Natural killer cell (primary cell): Measurements from ENCODE around the gene PDLIM4. TPM values are rescaled to one million over a fixed set of nuclear protein-coding genes. Genes with fewer than 3 reads are reported as not detected.

ENCODE experiments used
- ATAC-seq, 3 donors: fragments of 150-1000 bp in 2 of 3; fragments of 200-7000 bp in 1 of 3; cut with Tn5 transposase; 1 replicate in 1 of 3; 2 replicates in 2 of 3; pipeline ENCODE4 v1.10.0; 2021; ENCODE audit warnings: mild to moderate bottlenecking in 2 of 3, moderate library complexity in 2 of 3
- DNase-seq, 2 donors: peaks; one replicate each; pipeline versions ENCODE4 v3.0.0 to v3.0.0-alpha.2; 2013 to 2021; ENCODE audit warnings: mixed read lengths in 1 of 2
- H3K27ac ChIP-seq: one replicate; pipeline ENCODE4 v1.5.1; 2013; ENCODE audit warnings: mild to moderate bottlenecking, low read length
- H3K27me3 ChIP-seq: one replicate; pipeline ENCODE4 v1.6.1; 2013; ENCODE audit warnings: low read length; ENCODE audit not compliant: control insufficient read depth, insufficient read depth
- H3K36me3 ChIP-seq: one replicate; pipeline ENCODE4 v1.6.1; 2013; ENCODE audit warnings: low read length; ENCODE audit not compliant: control insufficient read depth, insufficient read depth
- H3K4me1 ChIP-seq: one replicate; pipeline ENCODE4 v1.6.1; 2013; ENCODE audit warnings: low read length; ENCODE audit not compliant: control insufficient read depth, insufficient read depth
- H3K4me3 ChIP-seq: one replicate; pipeline ENCODE4 v1.5.1; 2013; ENCODE audit warnings: low read length
- H3K9me3 ChIP-seq: one replicate; pipeline ENCODE4 v1.6.1; 2013; ENCODE audit warnings: low read length; ENCODE audit not compliant: control insufficient read depth, insufficient read depth
- H3K27ac Mint-ChIP-seq, 2 donors: one replicate each; pipeline ENCODE4 v1.8.0; 2022; ENCODE audit warnings: mild to moderate bottlenecking in 2 of 2, mixed read lengths in 2 of 2, moderate library complexity in 1 of 2
- H3K27me3 Mint-ChIP-seq, 2 donors: one replicate each; pipeline ENCODE4 v1.8.0; 2022; ENCODE audit warnings: low read depth in 2 of 2, mixed read lengths in 2 of 2
- H3K36me3 Mint-ChIP-seq: one replicate; pipeline ENCODE4 v1.8.0; 2022; ENCODE audit warnings: mixed read lengths
- H3K4me1 Mint-ChIP-seq, 2 donors: one replicate each; pipeline ENCODE4 v1.8.0; 2022; ENCODE audit warnings: mixed read lengths in 2 of 2
- H3K4me3 Mint-ChIP-seq: one replicate; pipeline ENCODE4 v1.8.0; 2022; ENCODE audit warnings: mild to moderate bottlenecking, moderate library complexity, mixed read lengths
- H3K9me3 Mint-ChIP-seq, 2 donors: one replicate each; pipeline ENCODE4 v1.8.0; 2022; ENCODE audit warnings: mixed read lengths in 2 of 2
- CTCF ChIP-seq: fragments of 200-600 bp; IDR thresholded peaks from one replicate; pipeline ENCODE4 v1.8.0; 2022; ENCODE audit warnings: antibody characterized with exemption
- WGBS: methylation state at CpG from one replicate; pipeline ENCODE4 v1.1.7; 2013; ENCODE audit warnings: missing lambda C conversion rate; ENCODE audit not compliant: insufficient coverage; 5-methylcytosine and 5-hydroxymethylcytosine counted together
- intact Hi-C: fragments of 100-400 bp; cut with micrococcal nuclease; formaldehyde crosslinking; loops from one replicate; pipeline ENCODE4 v1.14.2; 2022
- total RNA-seq, 4 donors: library from RNA; stranded (reverse); fragments of 120-200 nt in 1 of 4; gene quantifications; one replicate each; pipeline versions ENCODE4 v1.2.3 to v1.2.4, GENCODE V29; 2013 to 2022

PDLIM4 gene
- total RNA-seq, 3 donors from 2014 or later (not counting 1 experiment from before 2014, with no cell fraction given) = not detected

GRCh38 chr5:132297211-132297940 lies 39.9 kb downstream of the PDLIM4 start:
- Mint-ChIP-seq H3K36me3 (no peaks in the 10 kb centered on the region), H3K9me3 (no peaks in the 10 kb centered on the region), H3K27me3 (peaks cover 35 to 41% of the 10 kb centered on the region in 2 donors), H3K4me1 (peaks cover 11 to 27% of the 10 kb centered on the region in 2 donors), H3K4me3 (no peak overlapping the region), H3K27ac (no peak overlapping the region)
- H3K36me3 ChIP-seq = no peaks in the 10 kb centered on the region
- intact Hi-C loops = no loop called here
- ATAC-seq (no peak), DNase-seq (no peak)
- H3K27ac ChIP-seq = no peak overlapping the region
- H3K4me1 ChIP-seq = peaks cover 25% of the 10 kb centered on the region
- no peak overlapping the region for H3K4me3 ChIP-seq
- H3K9me3 ChIP-seq = no peaks in the 10 kb centered on the region
- 100% methylated on average over 3 of the region's 4 CpGs for WGBS
- peaks cover 10% of the 10 kb centered on the region for H3K27me3 ChIP-seq
- TF ChIP-seq CTCF = no peak

- Histone ChIP-seq H3K36me3 (no peaks in the 10 kb centered on the region), H3K27me3 (peaks cover 10% of the 10 kb centered on the region), H3K27ac (no peak overlapping the region), H3K4me1 (peaks cover 18% of the 10 kb centered on the region), H3K4me3 (no peak overlapping the region), H3K9me3 (no peaks in the 10 kb centered on the region)
- no peak for DNase-seq
- H3K27ac Mint-ChIP-seq = no peak overlapping the region
- H3K4me1 Mint-ChIP-seq = peaks cover 11 to 23% of the 10 kb centered on the region in 2 donors
- no peak overlapping the region for H3K4me3 Mint-ChIP-seq
- WGBS = 73% methylated on average over 6 of the region's 6 CpGs
- intact Hi-C loops = no loop called here
- H3K36me3 Mint-ChIP-seq = no peaks in the 10 kb centered on the region
- ATAC-seq = no peak
- peaks cover 31 to 34% of the 10 kb centered on the region in 2 donors for H3K27me3 Mint-ChIP-seq
- no peaks in the 10 kb centered on the region for H3K9me3 Mint-ChIP-seq
- no peak for TF ChIP-seq CTCF
Observed at GRCh38 chr5:132298298-132299212, 41.1 kb downstream of the PDLIM4 start.

GRCh38 chr5:132299917-132300316 lies 42.4 kb downstream of the PDLIM4 start:
- no peak overlapping the region for H3K27ac ChIP-seq
- no peak for ATAC-seq
- peaks cover 25 to 30% of the 10 kb centered on the region in 2 donors for H3K27me3 Mint-ChIP-seq
- no peaks in the 10 kb centered on the region for H3K9me3 Mint-ChIP-seq
- no peak overlapping the region for H3K27ac Mint-ChIP-seq
- H3K4me3 Mint-ChIP-seq = no peak overlapping the region
- WGBS = 82% methylated on average over 1 of the region's 2 CpGs
- no peak for DNase-seq
- no peak for TF ChIP-seq CTCF
- H3K9me3 ChIP-seq = no peaks in the 10 kb centered on the region
- intact Hi-C loops = no loop called here
- no peak overlapping the region for H3K4me3 ChIP-seq
- peaks cover 3% of the 10 kb centered on the region for H3K36me3 Mint-ChIP-seq
- no peaks in the 10 kb centered on the region for H3K36me3 ChIP-seq
- peaks cover 4 to 13% of the 10 kb centered on the region in 2 donors for H3K4me1 Mint-ChIP-seq
- peaks cover 8% of the 10 kb centered on the region for H3K27me3 ChIP-seq
- peaks cover 7% of the 10 kb centered on the region for H3K4me1 ChIP-seq
